Left ventricle myocardium inferior (tissue), 1 donor: ENCODE results near the gene OPN3. TPM values are rescaled to one million over a fixed set of nuclear protein-coding genes. Genes with fewer than 3 reads are reported as not detected.

Source experiments
- DNase-seq: peaks from one replicate; pipeline ENCODE4 v3.0.0-alpha.2; 2020
- H3K27ac ChIP-seq: fragments of 200-600 bp; replicated peaks from 2 replicates; pipeline ENCODE4 v1.8.0; 2021
- H3K27me3 ChIP-seq: fragments of 200-600 bp; 2 replicates; pipeline ENCODE4 v1.8.0; 2021; ENCODE audit warnings: low read depth
- H3K36me3 ChIP-seq: fragments of 200-600 bp; 2 replicates; pipeline ENCODE4 v1.8.0; 2021
- H3K4me1 ChIP-seq: fragments of 200-600 bp; 2 replicates; pipeline ENCODE4 v1.8.0; 2021
- H3K4me3 ChIP-seq: fragments of 200-600 bp; 2 replicates; pipeline ENCODE4 v1.8.0; 2021; ENCODE audit warnings: mild to moderate bottlenecking, moderate library complexity
- H3K9me3 ChIP-seq: fragments of 200-600 bp; replicated peaks from 2 replicates; pipeline ENCODE4 v1.8.0; 2021
- intact Hi-C: fragments of 100-400 bp; cut with micrococcal nuclease; formaldehyde crosslinking; loops from one replicate; pipeline ENCODE4 v1.11.0; 2022
- total RNA-seq: library from RNA; stranded (reverse); fragmentation: NEBNext Ultra II Directional; extraction: Animal tissue kit (Norgen Biotek cat#: 25700); gene quantifications from one replicate; pipeline ENCODE4 v1.2.1, GENCODE V29; 2021
- TF ChIP-seq, protein P1 (sequence below): fragments of 200-600 bp; IDR thresholded peaks from 2 replicates; pipeline ENCODE4 v1.8.0; 2021; ENCODE audit warnings: antibody characterized with exemption, mild to moderate bottlenecking, borderline replicate concordance
- donor health status: DM: no; HTN: yes; CAD: no; lungs with severe emphysema.

Gene OPN3
- total RNA-seq, 1 donor from 2014 or later: 6.1 TPM

- no peak for DNase-seq
- H3K9me3 ChIP-seq: peaks cover 24% of the 10 kb centered on the region
- no peak overlapping the region for H3K27ac ChIP-seq
- H3K36me3 ChIP-seq: no peaks in the 10 kb centered on the region
- intact Hi-C loops: no loop called here
- no peaks in the 10 kb centered on the region for H3K27me3 ChIP-seq
- no peaks in the 10 kb centered on the region for H3K4me1 ChIP-seq
- TF ChIP-seq, protein P1, sequence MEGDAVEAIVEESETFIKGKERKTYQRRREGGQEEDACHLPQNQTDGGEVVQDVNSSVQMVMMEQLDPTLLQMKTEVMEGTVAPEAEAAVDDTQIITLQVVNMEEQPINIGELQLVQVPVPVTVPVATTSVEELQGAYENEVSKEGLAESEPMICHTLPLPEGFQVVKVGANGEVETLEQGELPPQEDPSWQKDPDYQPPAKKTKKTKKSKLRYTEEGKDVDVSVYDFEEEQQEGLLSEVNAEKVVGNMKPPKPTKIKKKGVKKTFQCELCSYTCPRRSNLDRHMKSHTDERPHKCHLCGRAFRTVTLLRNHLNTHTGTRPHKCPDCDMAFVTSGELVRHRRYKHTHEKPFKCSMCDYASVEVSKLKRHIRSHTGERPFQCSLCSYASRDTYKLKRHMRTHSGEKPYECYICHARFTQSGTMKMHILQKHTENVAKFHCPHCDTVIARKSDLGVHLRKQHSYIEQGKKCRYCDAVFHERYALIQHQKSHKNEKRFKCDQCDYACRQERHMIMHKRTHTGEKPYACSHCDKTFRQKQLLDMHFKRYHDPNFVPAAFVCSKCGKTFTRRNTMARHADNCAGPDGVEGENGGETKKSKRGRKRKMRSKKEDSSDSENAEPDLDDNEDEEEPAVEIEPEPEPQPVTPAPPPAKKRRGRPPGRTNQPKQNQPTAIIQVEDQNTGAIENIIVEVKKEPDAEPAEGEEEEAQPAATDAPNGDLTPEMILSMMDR: no peak
- H3K4me3 ChIP-seq: no peak overlapping the region
Observed at GRCh38 chr1:241646201-241646600, 6.0 kb upstream of the OPN3 start.

DNA sequence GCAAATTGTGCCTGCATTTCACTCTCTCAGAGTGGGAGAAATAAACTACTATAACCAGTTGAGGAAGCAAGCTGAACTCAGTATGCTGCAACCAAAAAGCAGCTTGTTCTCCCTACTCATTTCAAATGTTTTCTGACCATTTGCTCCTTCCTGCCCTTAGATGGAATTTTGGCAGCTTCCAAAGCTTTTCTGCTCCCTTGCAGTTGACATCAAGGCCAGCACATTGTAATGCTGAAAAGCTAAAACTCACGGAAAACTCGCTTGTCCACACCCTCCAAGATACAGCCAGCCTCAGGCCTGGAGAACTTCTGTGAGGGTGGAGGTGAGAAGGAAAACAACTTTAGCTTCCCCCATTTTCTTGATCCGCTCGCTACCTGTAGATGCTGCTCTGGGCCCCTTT lies 5.0 kb upstream of the OPN3 start:
- intact Hi-C loops: no loop called here
- no peaks in the 10 kb centered on the region for H3K36me3 ChIP-seq
- DNase-seq: no peak
- no peaks in the 10 kb centered on the region for H3K27me3 ChIP-seq
- no peak overlapping the region for H3K27ac ChIP-seq
- H3K4me3 ChIP-seq: no peak overlapping the region
- peaks cover 24% of the 10 kb centered on the region for H3K9me3 ChIP-seq
- TF ChIP-seq, protein P1: no peak
- peaks cover 6% of the 10 kb centered on the region for H3K4me1 ChIP-seq

GRCh38 chr1:241644259-241644658 lies 4.1 kb upstream of the OPN3 start:
- DNase-seq: no peak
- no peak overlapping the region for H3K27ac ChIP-seq
- no peaks in the 10 kb centered on the region for H3K36me3 ChIP-seq
- intact Hi-C loops: no loop called here
- no peaks in the 10 kb centered on the region for H3K27me3 ChIP-seq
- H3K4me3 ChIP-seq: no peak overlapping the region
- H3K4me1 ChIP-seq: peaks cover 12% of the 10 kb centered on the region
- TF ChIP-seq, protein P1: no peak
- H3K9me3 ChIP-seq: peaks cover 24% of the 10 kb centered on the region

- TF ChIP-seq, protein P1: no peak
- intact Hi-C loops: no loop called here
- H3K27ac ChIP-seq: no peak overlapping the region
- H3K4me3 ChIP-seq: no peak overlapping the region
- no peaks in the 10 kb centered on the region for H3K36me3 ChIP-seq
- no peaks in the 10 kb centered on the region for H3K27me3 ChIP-seq
- no peak for DNase-seq
- H3K9me3 ChIP-seq: peaks cover 21% of the 10 kb centered on the region
- peaks cover 26% of the 10 kb centered on the region for H3K4me1 ChIP-seq
Observed at GRCh38 chr1:241642593-241642944, 2.4 kb upstream of the OPN3 start.

DNA sequence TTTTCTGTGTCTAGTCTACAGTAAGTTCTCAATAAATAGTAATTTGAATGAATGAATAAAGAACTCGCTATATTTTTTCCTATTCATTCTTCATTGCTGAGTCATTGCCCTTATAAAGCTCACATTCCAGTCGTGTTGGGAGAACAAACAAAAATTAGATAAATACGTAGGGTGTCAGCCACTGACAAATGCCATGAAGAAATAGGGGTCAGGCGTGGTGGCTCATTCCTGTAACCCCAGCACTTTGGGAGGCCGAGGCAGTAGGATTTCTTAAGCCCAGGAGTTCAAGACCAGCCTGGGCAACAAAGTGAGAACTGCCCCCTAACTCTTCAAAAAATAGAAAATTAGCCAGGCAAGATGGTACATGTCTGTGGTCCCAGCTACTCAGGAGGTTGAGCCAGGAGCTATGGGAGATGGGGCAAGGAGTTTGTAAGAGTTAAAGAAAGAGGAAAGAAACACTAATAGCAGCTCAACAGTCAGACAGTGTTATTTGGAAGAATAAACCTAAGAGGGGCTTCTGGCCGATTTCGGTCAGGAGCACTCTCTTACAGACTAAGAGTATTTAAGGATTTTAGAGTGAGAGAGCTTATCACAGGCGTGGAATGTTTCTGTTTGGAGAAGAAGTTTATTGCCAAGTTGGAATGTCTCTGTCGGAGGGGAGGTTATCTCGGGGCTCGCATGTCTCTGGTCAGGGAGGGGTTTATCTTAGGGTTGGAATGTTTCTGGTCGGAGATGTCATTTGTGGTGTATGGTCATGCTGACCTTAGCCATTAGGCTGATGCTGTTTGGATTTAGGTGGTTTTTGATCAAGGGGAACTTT lies 1.8 kb upstream of the OPN3 start:
- no peak overlapping the region for H3K27ac ChIP-seq
- TF ChIP-seq, protein P1: no peak

More for the DNA sequence above, 1.8 kb upstream of the OPN3 start:
- Histone ChIP-seq H3K36me3 (no peaks in the 10 kb centered on the region), H3K9me3 (peaks cover 21% of the 10 kb centered on the region), H3K27me3 (no peaks in the 10 kb centered on the region), H3K4me1 (peaks cover 26% of the 10 kb centered on the region), H3K4me3 (no peak overlapping the region)
- intact Hi-C loops: no loop called here
- no peak for DNase-seq
